Measurements from ENCODE around the gene MRPL21.

The MRPL21 gene

DNA sequence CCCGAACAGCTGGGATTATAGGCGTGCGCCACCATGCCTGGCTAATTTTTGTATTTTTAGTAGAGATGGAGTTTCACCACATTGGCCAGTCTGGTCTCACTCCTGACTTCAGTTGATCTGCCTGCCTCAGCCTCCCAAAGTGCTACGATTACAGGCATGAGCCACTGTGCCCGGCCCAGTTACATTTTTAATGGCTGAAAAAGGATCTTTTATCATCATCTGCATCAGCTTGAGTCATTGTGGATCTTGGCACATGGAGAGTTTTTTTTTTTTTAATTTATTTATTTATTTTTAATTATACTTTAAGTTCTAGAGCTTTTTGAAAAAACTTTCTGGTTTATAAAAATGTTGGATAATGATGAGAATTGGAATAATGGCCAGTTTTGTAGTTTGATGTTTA is 8.6 kb upstream of the MRPL21 start:
- Histone ChIP-seq H3K79me2 (no peaks in the 10 kb centered on the region), H3K27ac (no peak overlapping the region), H3K4me3 (ENCODE audit: low read depth, low read length) (no peak overlapping the region), H2AFZ (no peak overlapping the region), H3K4me1 (no peaks in the 10 kb centered on the region), H3K4me2 (ENCODE audit: low read length) (no peak overlapping the region), H3K27me3 (ENCODE audit: control insufficient read depth, insufficient read depth, low read length) (no peaks in the 10 kb centered on the region), H3K9me3 (ENCODE audit: control insufficient read depth, low read length) (no peaks in the 10 kb centered on the region), H3K36me3 (ENCODE audit: control insufficient read depth, insufficient read depth, low read length) (no peaks in the 10 kb centered on the region), H3K9ac (no peak overlapping the region)
- TF ChIP-seq, protein P1, sequence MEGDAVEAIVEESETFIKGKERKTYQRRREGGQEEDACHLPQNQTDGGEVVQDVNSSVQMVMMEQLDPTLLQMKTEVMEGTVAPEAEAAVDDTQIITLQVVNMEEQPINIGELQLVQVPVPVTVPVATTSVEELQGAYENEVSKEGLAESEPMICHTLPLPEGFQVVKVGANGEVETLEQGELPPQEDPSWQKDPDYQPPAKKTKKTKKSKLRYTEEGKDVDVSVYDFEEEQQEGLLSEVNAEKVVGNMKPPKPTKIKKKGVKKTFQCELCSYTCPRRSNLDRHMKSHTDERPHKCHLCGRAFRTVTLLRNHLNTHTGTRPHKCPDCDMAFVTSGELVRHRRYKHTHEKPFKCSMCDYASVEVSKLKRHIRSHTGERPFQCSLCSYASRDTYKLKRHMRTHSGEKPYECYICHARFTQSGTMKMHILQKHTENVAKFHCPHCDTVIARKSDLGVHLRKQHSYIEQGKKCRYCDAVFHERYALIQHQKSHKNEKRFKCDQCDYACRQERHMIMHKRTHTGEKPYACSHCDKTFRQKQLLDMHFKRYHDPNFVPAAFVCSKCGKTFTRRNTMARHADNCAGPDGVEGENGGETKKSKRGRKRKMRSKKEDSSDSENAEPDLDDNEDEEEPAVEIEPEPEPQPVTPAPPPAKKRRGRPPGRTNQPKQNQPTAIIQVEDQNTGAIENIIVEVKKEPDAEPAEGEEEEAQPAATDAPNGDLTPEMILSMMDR (IDR thresholded peaks at IDR 0.05) = no peak

- Histone ChIP-seq H3K9ac (no peak overlapping the region), H3K79me2 (no peaks in the 10 kb centered on the region), H3K36me3 (ENCODE audit: control insufficient read depth, insufficient read depth, low read length) (no peaks in the 10 kb centered on the region), H3K4me1 (no peaks in the 10 kb centered on the region), H3K9me3 (ENCODE audit: control insufficient read depth, low read length) (no peaks in the 10 kb centered on the region), H3K4me3 (ENCODE audit: low read depth, low read length) (no peak overlapping the region), H3K27me3 (ENCODE audit: control insufficient read depth, insufficient read depth, low read length) (no peaks in the 10 kb centered on the region), H3K27ac (no peak overlapping the region), H2AFZ (no peak overlapping the region), H3K4me2 (ENCODE audit: low read length) (no peak overlapping the region)
- TF ChIP-seq, protein P1 (IDR thresholded peaks at IDR 0.05) = no peak
Observed at GRCh38 chr11:68911731-68912130, 8.1 kb upstream of the MRPL21 start.

DNA sequence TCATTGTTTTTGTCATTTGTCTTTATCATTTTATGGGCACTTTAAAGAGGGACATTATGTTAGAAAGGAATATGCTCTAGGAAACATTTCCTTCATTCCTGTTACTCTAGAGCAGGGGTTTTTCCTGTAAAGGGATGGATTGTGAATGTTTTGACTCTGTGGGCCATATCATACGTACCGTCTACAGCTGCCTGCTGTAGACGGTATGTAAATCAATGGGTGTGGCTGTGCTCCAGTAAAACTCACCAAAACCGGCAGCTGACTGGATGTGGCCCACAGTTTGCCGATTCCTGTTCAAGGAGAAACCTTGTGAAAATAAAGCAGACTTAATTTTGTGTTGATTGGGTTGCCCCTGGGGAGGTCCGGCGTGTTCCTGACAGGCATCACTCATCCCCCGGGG is 7.3 kb upstream of the MRPL21 start:
- H3K36me3 ChIP-seq (ENCODE audit: control insufficient read depth, insufficient read depth, low read length) = no peaks in the 10 kb centered on the region

GRCh38 chr11:68908273-68908672 is 4.6 kb upstream of the MRPL21 start:
- Histone ChIP-seq H3K9me3 (ENCODE audit: control insufficient read depth, low read length) (no peaks in the 10 kb centered on the region), H3K4me1 (no peaks in the 10 kb centered on the region), H3K27me3 (ENCODE audit: control insufficient read depth, insufficient read depth, low read length) (no peaks in the 10 kb centered on the region), H3K79me2 (peaks cover 12% of the 10 kb centered on the region), H3K27ac (no peak overlapping the region), H3K9ac (no peak overlapping the region), H3K36me3 (ENCODE audit: control insufficient read depth, insufficient read depth, low read length) (no peaks in the 10 kb centered on the region), H3K4me3 (ENCODE audit: low read depth, low read length) (no peak overlapping the region), H2AFZ (no peak overlapping the region), H3K4me2 (ENCODE audit: low read length) (no peak overlapping the region)
- TF ChIP-seq, protein P1 (IDR thresholded peaks at IDR 0.05) = no peak

More for the DNA sequence above, 7.3 kb upstream of the MRPL21 start:
- Histone ChIP-seq H2AFZ (no peak overlapping the region), H3K4me1 (no peaks in the 10 kb centered on the region), H3K9ac (no peak overlapping the region), H3K4me3 (ENCODE audit: low read depth, low read length) (no peak overlapping the region), H3K79me2 (peaks cover 2% of the 10 kb centered on the region), H3K27ac (no peak overlapping the region), H3K9me3 (ENCODE audit: control insufficient read depth, low read length) (no peaks in the 10 kb centered on the region), H3K27me3 (ENCODE audit: control insufficient read depth, insufficient read depth, low read length) (no peaks in the 10 kb centered on the region), H3K4me2 (ENCODE audit: low read length) (no peak overlapping the region)
- TF ChIP-seq, protein P1 (IDR thresholded peaks at IDR 0.05) = no peak

All from parathyroid adenoma (tissue), 2 donors.